Right atrium auricular region (tissue), 2 donors: ENCODE data around the gene SNCA. TPM values are rescaled to one million over a fixed set of nuclear protein-coding genes. Genes with fewer than 3 reads are reported as not detected.

Experiments
- DNase-seq: peaks from one replicate; pipeline ENCODE4 v3.0.0-alpha.2; 2019; ENCODE audit warnings: low spot score
- H3K27ac ChIP-seq, 2 donors: fragments of 200-600 bp; sonication (generic); 1 replicate in 1 of 2; 2 replicates in 1 of 2; pipeline ENCODE4 v1.5.1; 2016 to 2019
- H3K27me3 ChIP-seq, 2 donors: fragments of 200-600 bp; sonication (generic); one replicate each; pipeline versions ENCODE4 v1.5.1 to v1.6.0; 2017 to 2019
- H3K36me3 ChIP-seq: fragments of 200-600 bp; sonication (generic); one replicate; pipeline ENCODE4 v1.5.1; 2016
- H3K4me1 ChIP-seq, 2 donors: fragments of 200-600 bp; sonication (generic); one replicate each; pipeline versions ENCODE4 v1.5.1 to v1.6.0; 2017 to 2019
- H3K4me3 ChIP-seq, 2 donors: fragments of 200-600 bp; sonication (generic); 1 replicate in 1 of 2; 2 replicates in 1 of 2; pipeline ENCODE4 v1.5.1; 2017 to 2019; ENCODE audit warnings: mild to moderate bottlenecking in 1 of 2, moderate library complexity in 1 of 2
- H3K9me3 ChIP-seq, 2 donors: fragments of 200-600 bp; sonication (generic); one replicate each; pipeline ENCODE4 v1.5.1; 2019
- total RNA-seq, 2 donors: library from RNA; depleted of rRNA; stranded (reverse); fragments of >200 nt; gene quantifications; one replicate each; pipeline ENCODE4 v1.1.0, GENCODE V29; 2016
- TF ChIP-seq, protein P1 (sequence below), 2 donors: fragments of 200-600 bp; sonication (generic); IDR thresholded peaks; one replicate each; pipeline ENCODE4 v1.5.1; 2019; ENCODE audit warnings: antibody characterized with exemption in 2 of 2

Gene SNCA
- total RNA-seq, 2 donors from 2014 or later, result 8.5 to 23.3 TPM

DNA sequence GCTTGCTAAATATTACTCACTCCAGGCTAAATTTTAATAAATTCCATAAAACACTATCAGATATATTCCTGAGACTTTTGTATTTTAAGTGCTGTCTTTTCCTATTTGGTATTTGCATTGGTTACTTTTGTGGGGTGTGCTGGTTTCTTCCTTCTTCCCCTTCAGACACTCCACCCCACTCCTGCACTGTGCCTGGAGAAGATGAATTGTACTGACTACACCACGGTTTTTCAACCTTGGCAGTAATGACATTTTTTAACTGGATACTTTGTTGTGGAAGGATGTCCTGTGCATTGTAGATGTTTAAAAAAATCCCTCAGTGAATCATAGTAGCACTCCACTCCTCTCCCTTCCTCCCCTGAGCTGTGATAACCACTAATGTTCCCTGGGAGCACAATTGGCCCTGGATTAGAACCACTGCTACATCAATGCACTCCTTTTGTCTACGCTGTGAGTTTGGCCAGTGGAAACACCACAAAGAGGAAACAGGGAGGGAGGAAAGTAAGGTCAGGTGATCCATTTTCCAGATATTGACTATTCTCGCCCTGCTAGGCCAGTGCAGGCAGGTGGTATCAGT is 36.3 kb downstream of the SNCA start:
- H3K4me1 ChIP-seq, result peaks cover 0 to 3% of the 10 kb centered on the region in 2 donors
- no peak for DNase-seq
- H3K4me3 ChIP-seq, result no peak overlapping the region
- H3K36me3 ChIP-seq, result no peaks in the 10 kb centered on the region
- TF ChIP-seq, protein P1, sequence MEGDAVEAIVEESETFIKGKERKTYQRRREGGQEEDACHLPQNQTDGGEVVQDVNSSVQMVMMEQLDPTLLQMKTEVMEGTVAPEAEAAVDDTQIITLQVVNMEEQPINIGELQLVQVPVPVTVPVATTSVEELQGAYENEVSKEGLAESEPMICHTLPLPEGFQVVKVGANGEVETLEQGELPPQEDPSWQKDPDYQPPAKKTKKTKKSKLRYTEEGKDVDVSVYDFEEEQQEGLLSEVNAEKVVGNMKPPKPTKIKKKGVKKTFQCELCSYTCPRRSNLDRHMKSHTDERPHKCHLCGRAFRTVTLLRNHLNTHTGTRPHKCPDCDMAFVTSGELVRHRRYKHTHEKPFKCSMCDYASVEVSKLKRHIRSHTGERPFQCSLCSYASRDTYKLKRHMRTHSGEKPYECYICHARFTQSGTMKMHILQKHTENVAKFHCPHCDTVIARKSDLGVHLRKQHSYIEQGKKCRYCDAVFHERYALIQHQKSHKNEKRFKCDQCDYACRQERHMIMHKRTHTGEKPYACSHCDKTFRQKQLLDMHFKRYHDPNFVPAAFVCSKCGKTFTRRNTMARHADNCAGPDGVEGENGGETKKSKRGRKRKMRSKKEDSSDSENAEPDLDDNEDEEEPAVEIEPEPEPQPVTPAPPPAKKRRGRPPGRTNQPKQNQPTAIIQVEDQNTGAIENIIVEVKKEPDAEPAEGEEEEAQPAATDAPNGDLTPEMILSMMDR (IDR thresholded peaks at IDR 0.05), result no peak
- H3K27ac ChIP-seq, result no peak overlapping the region
- no peaks in the 10 kb centered on the region for H3K27me3 ChIP-seq
- H3K9me3 ChIP-seq, result no peaks in the 10 kb centered on the region

DNA sequence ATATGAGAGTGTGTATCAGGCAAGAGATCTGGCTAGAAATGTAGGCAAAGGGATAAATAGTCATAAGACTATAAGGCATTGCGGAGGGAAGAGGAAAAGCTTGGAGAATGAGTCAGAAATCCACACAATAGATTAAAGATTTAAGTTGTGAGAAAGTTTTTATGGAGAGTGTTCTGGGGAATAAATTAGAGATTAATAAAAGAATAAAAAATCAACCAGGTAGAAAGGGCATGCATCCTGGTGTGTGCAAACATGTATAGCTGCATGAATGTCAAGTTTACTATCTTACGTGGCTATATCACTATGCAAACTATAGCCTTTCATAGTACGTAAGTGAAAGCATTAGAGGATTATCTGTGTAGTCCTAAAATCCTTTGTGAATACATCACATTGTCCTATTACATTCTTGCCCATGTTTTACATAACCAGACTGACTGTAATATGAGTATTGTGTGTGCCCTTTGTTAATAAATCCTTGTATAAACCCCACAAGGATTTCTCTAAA is 36.9 kb downstream of the SNCA start:
- Histone ChIP-seq H3K4me3 (no peak overlapping the region), H3K27ac (no peak overlapping the region)

DNA sequence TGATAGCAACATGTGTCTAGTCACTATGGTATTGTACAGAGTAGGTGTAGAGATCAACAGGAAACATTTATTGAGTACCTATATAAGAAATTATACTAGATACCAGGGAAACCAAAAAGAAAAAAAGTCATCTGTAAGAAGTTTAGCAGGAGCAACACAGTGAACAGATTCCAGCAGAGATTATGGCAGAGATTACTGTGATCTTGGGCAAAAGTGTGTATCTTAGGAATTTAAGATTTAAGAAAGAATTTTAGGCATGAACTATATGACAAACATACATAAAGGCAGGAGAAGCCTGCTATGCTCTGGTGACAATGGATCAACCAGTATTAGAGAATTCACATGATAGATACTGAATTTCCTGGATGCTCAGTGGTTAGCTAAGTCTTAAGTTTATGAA is 37.9 kb downstream of the SNCA start:
- Histone ChIP-seq H3K9me3 (no peaks in the 10 kb centered on the region), H3K27me3 (no peaks in the 10 kb centered on the region), H3K4me3 (no peak overlapping the region), H3K27ac (no peak overlapping the region), H3K4me1 (no peaks in the 10 kb centered on the region), H3K36me3 (no peaks in the 10 kb centered on the region)
- TF ChIP-seq, protein P1 (IDR thresholded peaks at IDR 0.05), result no peak
- no peak for DNase-seq

More for the DNA sequence above, 36.9 kb downstream of the SNCA start:
- DNase-seq, result no peak
- Histone ChIP-seq H3K27me3 (no peaks in the 10 kb centered on the region), H3K36me3 (no peaks in the 10 kb centered on the region), H3K4me1 (no peaks in the 10 kb centered on the region), H3K9me3 (no peaks in the 10 kb centered on the region)
- TF ChIP-seq, protein P1 (IDR thresholded peaks at IDR 0.05), result no peak

DNA sequence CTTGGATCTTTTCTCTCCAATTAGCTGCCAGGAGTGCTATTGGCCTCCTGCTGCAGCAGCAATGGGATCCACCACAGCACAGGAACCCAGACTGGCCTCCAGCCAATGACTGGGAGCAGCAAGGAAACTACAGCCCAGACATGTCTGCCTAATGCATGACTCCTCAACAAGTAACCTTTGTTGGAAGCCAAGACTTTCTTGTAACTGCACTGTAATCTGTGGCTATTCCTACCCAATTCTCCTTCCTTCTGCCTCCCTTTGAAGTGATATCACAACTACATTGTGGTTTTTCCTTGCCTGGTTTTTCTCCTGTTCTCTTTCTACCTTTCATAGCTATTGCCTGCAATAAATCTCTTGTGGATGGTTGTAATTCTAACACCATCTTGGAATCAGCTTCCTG is 39.8 kb downstream of the SNCA start:
- no peaks in the 10 kb centered on the region for H3K9me3 ChIP-seq
- no peaks in the 10 kb centered on the region for H3K36me3 ChIP-seq
- DNase-seq, result no peak
- no peak overlapping the region for H3K4me3 ChIP-seq
- H3K27me3 ChIP-seq, result no peaks in the 10 kb centered on the region
- no peaks in the 10 kb centered on the region for H3K4me1 ChIP-seq
- TF ChIP-seq, protein P1 (IDR thresholded peaks at IDR 0.05), result no peak
- no peak overlapping the region for H3K27ac ChIP-seq

DNA sequence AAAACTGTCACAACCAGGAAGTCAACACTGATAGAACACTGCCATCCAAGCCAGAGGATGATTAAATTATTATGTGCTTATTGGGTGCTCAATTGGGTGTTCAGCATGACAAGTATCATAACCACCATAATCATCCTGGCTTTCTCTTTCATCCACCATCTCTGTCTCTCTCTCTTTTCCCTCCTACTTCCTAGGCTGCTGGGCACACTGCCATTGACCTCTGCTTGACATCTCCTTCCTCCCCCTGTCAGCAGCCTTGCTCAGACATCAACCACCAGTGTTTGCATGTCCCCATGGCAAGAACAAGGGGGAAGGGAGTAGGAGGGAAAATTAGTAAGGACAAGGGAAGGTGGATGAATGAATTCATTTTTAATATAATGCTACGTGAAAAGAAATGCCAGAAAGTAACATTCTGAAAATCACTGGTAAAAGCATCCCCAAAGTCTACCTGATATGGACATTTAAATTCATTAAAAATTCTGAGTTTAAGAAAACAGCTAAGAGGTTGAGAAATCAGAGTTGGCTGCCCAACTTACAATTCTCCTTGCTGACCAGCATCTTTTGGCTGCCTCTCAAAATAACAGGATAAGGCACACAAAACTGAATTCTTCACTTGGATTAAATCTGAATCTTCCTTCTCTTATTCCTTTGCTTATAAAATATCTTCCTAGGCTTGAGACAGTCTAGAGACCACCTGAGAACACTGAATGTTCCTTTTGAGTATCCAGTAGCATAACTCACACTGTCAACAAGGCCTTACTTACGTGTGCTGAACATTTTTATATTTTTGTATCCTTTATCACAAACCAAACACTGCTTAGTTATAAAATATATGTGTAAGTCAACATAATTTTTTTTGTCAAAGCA is 48.5 kb downstream of the SNCA start:
- TF ChIP-seq, protein P1 (IDR thresholded peaks at IDR 0.05), result no peak
- H3K4me3 ChIP-seq, result no peak overlapping the region
- no peaks in the 10 kb centered on the region for H3K27me3 ChIP-seq
- H3K36me3 ChIP-seq, result no peaks in the 10 kb centered on the region
- H3K27ac ChIP-seq, result no peak overlapping the region
- H3K9me3 ChIP-seq, result no peaks in the 10 kb centered on the region
- H3K4me1 ChIP-seq, result peaks cover 0 to 11% of the 10 kb centered on the region in 2 donors
- no peak for DNase-seq
